Parathyroid adenoma (tissue), 2 donors: Measurements from ENCODE around the gene TIGD6.
A peak's percentile ranks its signal among the peaks of the same experiment; 100 is the strongest.

ENCODE experiments used
- H2AFZ ChIP-seq: fragments of 300-600 bp; sonication (generic); one replicate; pipeline ENCODE4 v1.7.0; 2017; ENCODE audit warnings: antibody characterized with exemption, mild to moderate bottlenecking
- H3K27ac ChIP-seq: fragments of 300-600 bp; sonication (generic); one replicate; pipeline ENCODE4 v1.7.0; 2017
- H3K27me3 ChIP-seq: fragments of 300-600 bp; sonication (generic); one replicate; pipeline ENCODE4 v1.7.0; 2017; ENCODE audit warnings: low read length; ENCODE audit not compliant: control insufficient read depth, insufficient read depth
- H3K36me3 ChIP-seq: fragments of 300-600 bp; sonication (generic); one replicate; pipeline ENCODE4 v1.7.0; 2017; ENCODE audit warnings: low read length; ENCODE audit not compliant: control insufficient read depth, insufficient read depth
- H3K4me1 ChIP-seq: fragments of 300-600 bp; sonication (generic); one replicate; pipeline ENCODE4 v1.7.0; 2017; ENCODE audit warnings: control low read depth
- H3K4me2 ChIP-seq: fragments of 300-600 bp; sonication (generic); one replicate; pipeline ENCODE4 v1.7.0; 2017; ENCODE audit warnings: low read length
- H3K4me3 ChIP-seq: fragments of 300-600 bp; sonication (generic); one replicate; pipeline ENCODE4 v1.7.0; 2017; ENCODE audit warnings: low read depth, low read length
- H3K79me2 ChIP-seq: fragments of 300-600 bp; sonication (generic); one replicate; pipeline ENCODE4 v1.7.0; 2017; ENCODE audit warnings: control low read depth
- H3K9ac ChIP-seq: fragments of 300-600 bp; sonication (generic); one replicate; pipeline ENCODE4 v1.7.0; 2017; ENCODE audit warnings: mild to moderate bottlenecking
- H3K9me3 ChIP-seq: fragments of 300-600 bp; sonication (generic); one replicate; pipeline ENCODE4 v1.7.0; 2017; ENCODE audit warnings: low read length; ENCODE audit not compliant: control insufficient read depth
- TF ChIP-seq, protein P1 (sequence below): fragments of 300-600 bp; sonication (generic); IDR thresholded peaks from one replicate; pipeline ENCODE4 v1.7.0; 2017; ENCODE audit warnings: antibody characterized with exemption, mild to moderate bottlenecking
- donor health status: primary hyperparathyroidism.

Gene TIGD6

DNA sequence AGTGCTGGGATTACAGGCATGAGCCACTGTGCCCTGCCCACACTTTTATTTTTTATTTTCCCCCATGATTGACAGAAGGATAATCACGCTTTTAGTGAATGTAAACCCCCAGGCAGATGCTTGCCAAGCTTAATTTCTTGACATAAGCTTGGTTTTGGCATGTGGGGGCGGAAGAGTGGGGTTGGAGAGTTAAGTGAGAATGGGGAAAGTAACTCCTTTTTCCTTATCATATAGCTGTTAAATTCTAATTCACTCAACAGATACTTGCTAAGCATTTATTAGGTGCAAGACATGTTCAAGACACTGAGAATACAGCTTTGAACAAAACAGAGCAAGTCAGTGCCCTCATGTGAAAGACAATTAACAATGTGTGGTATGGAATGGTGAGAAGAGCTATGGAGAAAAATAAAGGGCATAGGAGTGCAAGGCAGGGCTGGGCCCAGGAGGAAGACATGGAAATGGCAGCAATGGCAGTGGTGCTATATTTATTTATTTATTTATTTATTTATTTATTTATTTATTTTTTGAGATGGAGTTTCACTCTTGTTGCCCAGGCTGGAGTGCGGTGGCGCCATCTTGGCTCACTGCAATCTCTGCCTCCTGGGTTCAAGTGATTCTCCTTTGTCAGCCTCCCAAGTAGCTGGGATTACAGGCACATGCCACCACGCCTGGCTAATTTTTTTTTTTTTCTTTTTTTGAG, 37.7 kb downstream of the TIGD6 start:
- H3K4me2 ChIP-seq: no peak overlapping the region
- no peaks in the 10 kb centered on the region for H3K27me3 ChIP-seq
- no peaks in the 10 kb centered on the region for H3K36me3 ChIP-seq
- H3K4me1 ChIP-seq: peaks cover 16% of the 10 kb centered on the region
- TF ChIP-seq, protein P1, sequence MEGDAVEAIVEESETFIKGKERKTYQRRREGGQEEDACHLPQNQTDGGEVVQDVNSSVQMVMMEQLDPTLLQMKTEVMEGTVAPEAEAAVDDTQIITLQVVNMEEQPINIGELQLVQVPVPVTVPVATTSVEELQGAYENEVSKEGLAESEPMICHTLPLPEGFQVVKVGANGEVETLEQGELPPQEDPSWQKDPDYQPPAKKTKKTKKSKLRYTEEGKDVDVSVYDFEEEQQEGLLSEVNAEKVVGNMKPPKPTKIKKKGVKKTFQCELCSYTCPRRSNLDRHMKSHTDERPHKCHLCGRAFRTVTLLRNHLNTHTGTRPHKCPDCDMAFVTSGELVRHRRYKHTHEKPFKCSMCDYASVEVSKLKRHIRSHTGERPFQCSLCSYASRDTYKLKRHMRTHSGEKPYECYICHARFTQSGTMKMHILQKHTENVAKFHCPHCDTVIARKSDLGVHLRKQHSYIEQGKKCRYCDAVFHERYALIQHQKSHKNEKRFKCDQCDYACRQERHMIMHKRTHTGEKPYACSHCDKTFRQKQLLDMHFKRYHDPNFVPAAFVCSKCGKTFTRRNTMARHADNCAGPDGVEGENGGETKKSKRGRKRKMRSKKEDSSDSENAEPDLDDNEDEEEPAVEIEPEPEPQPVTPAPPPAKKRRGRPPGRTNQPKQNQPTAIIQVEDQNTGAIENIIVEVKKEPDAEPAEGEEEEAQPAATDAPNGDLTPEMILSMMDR: no peak
- peaks cover 9% of the 10 kb centered on the region for H3K79me2 ChIP-seq
- H3K27ac ChIP-seq: no peak overlapping the region
- no peak overlapping the region for H3K9ac ChIP-seq
- no peak overlapping the region for H2AFZ ChIP-seq
- H3K4me3 ChIP-seq: no peak overlapping the region
- no peaks in the 10 kb centered on the region for H3K9me3 ChIP-seq

DNA sequence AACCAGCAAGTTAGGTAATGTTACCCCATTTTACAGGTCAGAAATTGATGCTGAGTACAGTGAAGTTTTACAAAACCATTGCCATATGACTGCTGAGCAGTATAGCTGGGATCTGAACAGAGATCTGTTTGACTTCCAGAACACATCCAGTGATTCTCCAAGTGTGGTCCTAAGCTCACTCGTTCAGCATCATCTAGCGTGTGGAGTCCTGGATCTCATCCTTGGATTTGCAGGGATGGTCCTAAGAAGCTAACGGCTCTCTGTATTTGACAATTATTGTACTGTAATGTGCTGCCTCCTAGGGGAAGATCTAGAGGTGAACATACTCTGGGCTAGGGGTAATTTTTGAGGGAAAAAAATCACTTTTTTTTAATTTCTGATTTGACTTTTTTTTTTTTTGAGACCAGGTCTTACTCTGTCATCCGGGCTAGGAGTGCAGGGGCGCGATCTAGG, 38.5 kb downstream of the TIGD6 start:
- H3K27ac ChIP-seq: no peak overlapping the region

DNA sequence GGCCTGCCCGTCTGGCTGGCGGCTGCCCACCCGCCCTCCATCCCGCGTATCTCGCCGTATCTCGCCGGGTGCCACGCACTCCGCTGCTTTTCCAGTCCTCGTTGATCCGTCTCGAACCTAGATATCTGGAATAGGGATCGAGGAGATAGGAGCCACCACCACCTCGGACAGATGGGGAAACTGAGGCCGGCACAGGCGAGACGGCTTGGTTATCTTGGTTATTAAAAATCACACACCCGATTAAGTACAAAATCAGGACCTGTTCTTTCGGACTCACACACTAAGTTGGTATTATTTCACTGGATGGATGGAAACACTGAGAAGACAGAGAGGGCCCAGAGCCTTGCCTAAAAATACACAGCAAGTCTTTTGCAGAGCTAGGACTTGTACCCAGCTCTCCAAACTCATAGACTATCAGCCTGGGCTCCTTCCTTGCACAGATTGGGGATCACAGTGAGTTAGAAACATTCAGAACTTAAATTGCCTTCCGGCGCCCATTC, 39.2 kb downstream of the TIGD6 start:
- H3K36me3 ChIP-seq: no peaks in the 10 kb centered on the region
- H3K27ac ChIP-seq: peak overlapping the region; percentile 93
- H3K4me2 ChIP-seq: peak overlapping the region; percentile 81

More for the DNA sequence above, 38.5 kb downstream of the TIGD6 start:
- H3K9ac ChIP-seq: no peak overlapping the region
- TF ChIP-seq, protein P1: peak; percentile 57
- H3K4me3 ChIP-seq: peak overlapping the region; percentile 77
- H3K4me1 ChIP-seq: peaks cover 16% of the 10 kb centered on the region
- no peaks in the 10 kb centered on the region for H3K27me3 ChIP-seq
- no peak overlapping the region for H2AFZ ChIP-seq
- peak overlapping the region; percentile 81 for H3K4me2 ChIP-seq
- H3K36me3 ChIP-seq: no peaks in the 10 kb centered on the region
- no peaks in the 10 kb centered on the region for H3K9me3 ChIP-seq
- peaks cover 7% of the 10 kb centered on the region for H3K79me2 ChIP-seq

DNA sequence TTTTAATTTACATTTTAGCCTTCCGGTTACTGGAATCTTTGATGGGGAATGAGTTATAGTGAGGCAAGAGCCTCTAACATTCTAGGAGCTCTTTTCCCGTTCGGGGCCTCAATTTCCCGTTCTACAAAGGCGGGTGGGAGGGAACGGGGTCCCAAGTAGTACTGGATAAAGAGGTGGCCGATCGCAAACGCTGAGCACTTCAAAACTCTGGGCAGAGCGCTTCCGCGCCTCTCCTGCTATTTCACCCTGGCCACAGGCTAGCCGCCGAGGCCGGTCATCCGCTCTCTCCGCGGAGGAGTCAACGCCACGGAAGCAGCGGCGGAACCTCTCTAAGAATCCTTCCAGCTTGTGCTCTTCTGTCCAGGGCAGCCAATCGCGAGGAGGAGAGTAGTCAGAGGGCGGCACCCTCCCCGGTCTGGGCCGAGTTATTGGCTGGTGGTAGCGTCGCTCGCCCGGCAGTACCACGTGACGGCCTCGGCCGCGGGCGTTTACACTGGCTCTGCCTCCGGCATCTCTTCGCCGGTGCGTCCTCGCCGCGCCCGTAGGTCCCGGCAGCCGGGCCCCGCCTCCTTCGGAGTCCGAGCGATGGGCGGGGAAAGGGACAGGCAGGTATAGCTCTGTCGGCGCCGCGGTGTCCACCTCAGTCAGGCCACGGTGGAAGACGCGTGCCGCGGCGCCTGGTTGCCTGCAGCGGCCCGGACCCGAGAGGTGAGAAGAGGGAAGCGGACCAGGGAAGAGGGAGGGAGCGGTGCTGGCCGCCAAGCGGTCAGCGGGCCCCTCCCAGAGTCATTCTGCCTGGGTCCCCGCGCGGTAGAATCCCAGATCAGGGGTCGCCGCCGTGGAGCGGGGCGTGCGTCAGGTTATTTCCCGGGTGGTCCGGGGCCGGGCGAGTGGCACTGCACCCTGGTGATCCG, 39.9 kb downstream of the TIGD6 start, which contains the start of gene SLC26A2:
Gene SLC26A2, plus strand, starts transcription at position 487 of the 914 bp plus-strand sequence. CDS start 16,895 bp downstream, outside the sequence.
- Histone ChIP-seq H3K4me2 (peak within 1 kb of the TSS; percentile 81), H3K79me2 (peaks cover 7% of the 10 kb centered on the region), H3K9ac (peak within 1 kb of the TSS; percentile 40), H3K4me1 (peaks cover 16% of the 10 kb centered on the region), H3K27me3 (no peaks in the 10 kb centered on the region), H3K36me3 (no peaks in the 10 kb centered on the region), H3K27ac (peak within 1 kb of the TSS; percentile 93), H3K9me3 (no peaks in the 10 kb centered on the region), H2AFZ (peak within 1 kb of the TSS; percentile 90), H3K4me3 (peak within 1 kb of the TSS; percentile 77)
- TF ChIP-seq, protein P1: no peak

More for the DNA sequence above, 39.2 kb downstream of the TIGD6 start:
- Histone ChIP-seq H3K79me2 (peaks cover 7% of the 10 kb centered on the region), H3K4me3 (peak overlapping the region; percentile 77), H3K9ac (peak overlapping the region; percentile 40), H3K9me3 (no peaks in the 10 kb centered on the region), H2AFZ (peak overlapping the region; percentile 90), H3K4me1 (peaks cover 16% of the 10 kb centered on the region), H3K27me3 (no peaks in the 10 kb centered on the region)
- TF ChIP-seq, protein P1: no peak
